Forelimb muscle (tissue), 1 donor: ENCODE measurements around the gene DPF3. TPM values are rescaled to one million over a fixed set of nuclear protein-coding genes. Genes with fewer than 3 reads are reported as not detected.

ENCODE experiments used
- DNase-seq: peaks from one replicate; pipeline ENCODE4 v3.0.0-alpha.2; 2013; ENCODE audit warnings: low read depth
- polyA plus RNA-seq: library from polyadenylated mRNA; unstranded; fragments of 120-200 nt; gene quantifications from one replicate; pipeline ENCODE4 v1.2.1, GENCODE V29; 2013; ENCODE audit not compliant: insufficient read length

Gene DPF3
- polyA plus RNA-seq, 1 donor: 4.6 TPM

- no peak for DNase-seq
These were observed 246.9 kb downstream of the DPF3 start for GRCh38 chr14:72646861-72647528.

GRCh38 chr14:72645706-72646105, 248.2 kb downstream of the DPF3 start:
- DNase-seq: no peak

GRCh38 chr14:72644758-72645489, 249.0 kb downstream of the DPF3 start:
- no peak for DNase-seq

- no peak for DNase-seq
These were observed 249.9 kb downstream of the DPF3 start for GRCh38 chr14:72644038-72644437.

GRCh38 chr14:72643317-72643801, 250.5 kb downstream of the DPF3 start:
- DNase-seq: no peak

GRCh38 chr14:72640911-72641485, 252.9 kb downstream of the DPF3 start:
- no peak for DNase-seq

- no peak for DNase-seq
These were observed 255.9 kb downstream of the DPF3 start for GRCh38 chr14:72638021-72638420.

GRCh38 chr14:72636871-72637270, 257.0 kb downstream of the DPF3 start:
- DNase-seq: no peak

- no peak for DNase-seq
These were observed 257.8 kb downstream of the DPF3 start for GRCh38 chr14:72636094-72636493.

GRCh38 chr14:72634691-72635616, 258.9 kb downstream of the DPF3 start:
- no peak for DNase-seq

- DNase-seq: no peak
These were observed 260.4 kb downstream of the DPF3 start for GRCh38 chr14:72633551-72633950.

GRCh38 chr14:72632727-72633126, 261.2 kb downstream of the DPF3 start:
- no peak for DNase-seq

GRCh38 chr14:72631401-72631800, 262.5 kb downstream of the DPF3 start:
- DNase-seq: no peak

- no peak for DNase-seq
These were observed 263.5 kb downstream of the DPF3 start for GRCh38 chr14:72630374-72630773.

GRCh38 chr14:72629534-72629933, 264.4 kb downstream of the DPF3 start:
- DNase-seq: no peak

GRCh38 chr14:72625689-72626088, 268.2 kb downstream of the DPF3 start:
- no peak for DNase-seq

GRCh38 chr14:72621387-72622065, 272.4 kb downstream of the DPF3 start:
- no peak for DNase-seq

GRCh38 chr14:72619881-72620280, 274.0 kb downstream of the DPF3 start:
- DNase-seq: no peak

- DNase-seq: no peak
These were observed 274.8 kb downstream of the DPF3 start for GRCh38 chr14:72619111-72619571.

- no peak for DNase-seq
These were observed 275.5 kb downstream of the DPF3 start for GRCh38 chr14:72618424-72618823.

GRCh38 chr14:72617391-72618031, 276.4 kb downstream of the DPF3 start:
- DNase-seq: peak; percentile 14
